ENCODE data around the gene C9orf50. TPM values are rescaled to one million over a fixed set of nuclear protein-coding genes. Genes with fewer than 3 reads are reported as not detected.
"Not testable (repeated sequence)": the region's sequence is repeated elsewhere in the genome, so short reads cannot be mapped to it uniquely, and the experiment has no call there.

The C9orf50 gene
- total RNA-seq, 2 donors from 2014 or later, result not detected

GRCh38 chr9:129639034-129639630, 18.2 kb upstream of the C9orf50 start:
- intact Hi-C loops (cut with DNase I), result no loop called here
- Histone ChIP-seq H3K36me3 (peaks cover 19% of the 10 kb centered on the region), H3K4me1 (peaks cover 14% of the 10 kb centered on the region), H3K27me3 (no peaks in the 10 kb centered on the region), H3K9ac (ENCODE audit: low read depth in 2 of 2, low read length in 2 of 2) (no peak overlapping the region), H3K9me3 (no peaks in the 10 kb centered on the region), H3K4me3 (no peak overlapping the region), H3K27ac (no peak overlapping the region)
- TF ChIP-seq CTCF (IDR thresholded peaks at IDR 0.05), result no peak
- no peak for DNase-seq

GRCh38 chr9:129637673-129638439, 17.0 kb upstream of the C9orf50 start:
- Histone ChIP-seq H3K9me3 (no peaks in the 10 kb centered on the region), H3K36me3 (peaks cover 19% of the 10 kb centered on the region), H3K4me3 (no peak overlapping the region), H3K27ac (no peak overlapping the region), H3K9ac (ENCODE audit: low read depth in 2 of 2, low read length in 2 of 2) (no peak overlapping the region), H3K4me1 (peaks cover 14% of the 10 kb centered on the region), H3K27me3 (no peaks in the 10 kb centered on the region)
- intact Hi-C loops (cut with DNase I), result no loop called here
- DNase-seq, result no peak
- TF ChIP-seq CTCF (IDR thresholded peaks at IDR 0.05), result no peak

GRCh38 chr9:129637102-129637501, 16.2 kb upstream of the C9orf50 start:
- DNase-seq, result no peak
- peaks cover 14% of the 10 kb centered on the region for H3K4me1 ChIP-seq
- no peak for TF ChIP-seq CTCF (IDR thresholded peaks at IDR 0.05)
- H3K9me3 ChIP-seq, result no peaks in the 10 kb centered on the region
- H3K27me3 ChIP-seq, result no peaks in the 10 kb centered on the region
- H3K4me3 ChIP-seq, result no peak overlapping the region
- H3K36me3 ChIP-seq, result peaks cover 19% of the 10 kb centered on the region
- no peak overlapping the region for H3K27ac ChIP-seq
- H3K9ac ChIP-seq (ENCODE audit: low read depth in 2 of 2, low read length in 2 of 2), result no peak overlapping the region
- intact Hi-C loops (cut with DNase I), result no loop called here

GRCh38 chr9:129636343-129636742, 15.4 kb upstream of the C9orf50 start:
- DNase-seq; H3K27me3 ChIP-seq; H3K4me3 ChIP-seq; H3K27ac ChIP-seq; H3K9me3 ChIP-seq; intact Hi-C loops (cut with DNase I); H3K9ac ChIP-seq (ENCODE audit: low read depth in 2 of 2, low read length in 2 of 2): not testable (repeated sequence)
- H3K4me1 ChIP-seq, result peaks cover 14% of the 10 kb centered on the region
- H3K36me3 ChIP-seq, result peaks cover 19% of the 10 kb centered on the region

- H3K27me3 ChIP-seq, result no peaks in the 10 kb centered on the region
- peaks cover 4% of the 10 kb centered on the region for H3K4me1 ChIP-seq
- no peak for TF ChIP-seq CTCF (IDR thresholded peaks at IDR 0.05)
- H3K27ac ChIP-seq, result no peak overlapping the region
- H3K9ac ChIP-seq (ENCODE audit: low read depth in 2 of 2, low read length in 2 of 2), result no peak overlapping the region
- H3K4me3 ChIP-seq, result no peak overlapping the region
- DNase-seq, result no peak
- H3K9me3 ChIP-seq, result no peaks in the 10 kb centered on the region
- peaks cover 19% of the 10 kb centered on the region for H3K36me3 ChIP-seq
- intact Hi-C loops (cut with DNase I), result no loop called here
Measured at GRCh38 chr9:129635099-129636065, 14.5 kb upstream of the C9orf50 start.

All from colonic mucosa (tissue), 4 donors.